NB4 (cell line): ENCODE measurements around the gene TMPRSS6.

Source experiments
- POLR2A ChIP-seq: IDR thresholded peaks from 2 replicates; pipeline ENCODE4 v1.6.1; 2011; ENCODE audit warnings: mild to moderate bottlenecking; ENCODE audit not compliant: insufficient read length; ENCODE audit errors: extremely low read depth
- TF ChIP-seq, protein P1 (sequence below): IDR thresholded peaks from 2 replicates; pipeline ENCODE4 v1.6.1; 2011; ENCODE audit warnings: low read depth, low read length
- TF ChIP-seq, protein P2 (sequence below): IDR thresholded peaks from one replicate; pipeline ENCODE4 v1.5.1; 2012; ENCODE audit warnings: low read depth, low read length

DNA sequence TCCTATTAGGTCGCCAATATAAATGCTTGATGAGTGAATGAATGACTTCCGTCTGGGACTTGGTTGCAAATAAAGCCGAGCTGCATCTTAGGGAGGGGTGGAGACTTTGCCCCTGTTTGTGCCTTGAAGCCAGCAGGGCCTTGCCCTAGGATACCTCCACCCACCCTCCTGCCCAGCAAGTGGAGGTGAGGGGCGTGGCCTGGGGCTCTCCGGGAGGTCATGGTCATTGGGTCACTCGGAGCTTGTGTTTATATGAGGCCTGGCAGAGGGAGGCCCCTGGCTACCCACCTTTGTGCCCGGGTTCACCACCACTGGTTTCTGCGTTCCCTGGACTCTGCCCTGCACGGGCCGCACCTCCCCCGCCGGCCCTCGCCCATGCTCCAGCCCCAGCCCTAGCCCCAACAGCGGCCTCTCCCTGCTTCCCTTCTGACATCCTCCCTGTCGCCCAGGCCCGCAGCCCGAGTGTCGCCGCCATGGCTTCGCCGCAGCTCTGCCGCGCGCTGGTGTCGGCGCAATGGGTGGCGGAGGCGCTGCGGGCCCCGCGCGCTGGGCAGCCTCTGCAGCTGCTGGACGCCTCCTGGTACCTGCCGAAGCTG lies 85.7 kb downstream of the TMPRSS6 start:
- TF ChIP-seq, protein P1, sequence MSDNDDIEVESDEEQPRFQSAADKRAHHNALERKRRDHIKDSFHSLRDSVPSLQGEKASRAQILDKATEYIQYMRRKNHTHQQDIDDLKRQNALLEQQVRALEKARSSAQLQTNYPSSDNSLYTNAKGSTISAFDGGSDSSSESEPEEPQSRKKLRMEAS = no peak
- TF ChIP-seq, protein P2, sequence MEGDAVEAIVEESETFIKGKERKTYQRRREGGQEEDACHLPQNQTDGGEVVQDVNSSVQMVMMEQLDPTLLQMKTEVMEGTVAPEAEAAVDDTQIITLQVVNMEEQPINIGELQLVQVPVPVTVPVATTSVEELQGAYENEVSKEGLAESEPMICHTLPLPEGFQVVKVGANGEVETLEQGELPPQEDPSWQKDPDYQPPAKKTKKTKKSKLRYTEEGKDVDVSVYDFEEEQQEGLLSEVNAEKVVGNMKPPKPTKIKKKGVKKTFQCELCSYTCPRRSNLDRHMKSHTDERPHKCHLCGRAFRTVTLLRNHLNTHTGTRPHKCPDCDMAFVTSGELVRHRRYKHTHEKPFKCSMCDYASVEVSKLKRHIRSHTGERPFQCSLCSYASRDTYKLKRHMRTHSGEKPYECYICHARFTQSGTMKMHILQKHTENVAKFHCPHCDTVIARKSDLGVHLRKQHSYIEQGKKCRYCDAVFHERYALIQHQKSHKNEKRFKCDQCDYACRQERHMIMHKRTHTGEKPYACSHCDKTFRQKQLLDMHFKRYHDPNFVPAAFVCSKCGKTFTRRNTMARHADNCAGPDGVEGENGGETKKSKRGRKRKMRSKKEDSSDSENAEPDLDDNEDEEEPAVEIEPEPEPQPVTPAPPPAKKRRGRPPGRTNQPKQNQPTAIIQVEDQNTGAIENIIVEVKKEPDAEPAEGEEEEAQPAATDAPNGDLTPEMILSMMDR = no peak
- TF ChIP-seq POLR2A = no peak
